GM12864 (cell line): Measurements from ENCODE around the gene MRPL21.

Source experiments
- DNase-seq: peaks from one replicate; pipeline ENCODE4 v3.0.0-alpha.2; 2011; ENCODE audit warnings: low read depth
- H3K4me3 ChIP-seq: 2 replicates; pipeline ENCODE4 v1.5.1; 2011; ENCODE audit warnings: mild to moderate bottlenecking, low read depth, low read length, control low read depth
- TF ChIP-seq, protein P1 (sequence below): IDR thresholded peaks from 2 replicates; pipeline ENCODE4 v1.5.1; 2011; ENCODE audit warnings: low read depth, mild to moderate bottlenecking, moderate library complexity, low read length, control low read depth, inconsistent platforms; ENCODE audit errors: missing control alignments

Gene MRPL21

DNA sequence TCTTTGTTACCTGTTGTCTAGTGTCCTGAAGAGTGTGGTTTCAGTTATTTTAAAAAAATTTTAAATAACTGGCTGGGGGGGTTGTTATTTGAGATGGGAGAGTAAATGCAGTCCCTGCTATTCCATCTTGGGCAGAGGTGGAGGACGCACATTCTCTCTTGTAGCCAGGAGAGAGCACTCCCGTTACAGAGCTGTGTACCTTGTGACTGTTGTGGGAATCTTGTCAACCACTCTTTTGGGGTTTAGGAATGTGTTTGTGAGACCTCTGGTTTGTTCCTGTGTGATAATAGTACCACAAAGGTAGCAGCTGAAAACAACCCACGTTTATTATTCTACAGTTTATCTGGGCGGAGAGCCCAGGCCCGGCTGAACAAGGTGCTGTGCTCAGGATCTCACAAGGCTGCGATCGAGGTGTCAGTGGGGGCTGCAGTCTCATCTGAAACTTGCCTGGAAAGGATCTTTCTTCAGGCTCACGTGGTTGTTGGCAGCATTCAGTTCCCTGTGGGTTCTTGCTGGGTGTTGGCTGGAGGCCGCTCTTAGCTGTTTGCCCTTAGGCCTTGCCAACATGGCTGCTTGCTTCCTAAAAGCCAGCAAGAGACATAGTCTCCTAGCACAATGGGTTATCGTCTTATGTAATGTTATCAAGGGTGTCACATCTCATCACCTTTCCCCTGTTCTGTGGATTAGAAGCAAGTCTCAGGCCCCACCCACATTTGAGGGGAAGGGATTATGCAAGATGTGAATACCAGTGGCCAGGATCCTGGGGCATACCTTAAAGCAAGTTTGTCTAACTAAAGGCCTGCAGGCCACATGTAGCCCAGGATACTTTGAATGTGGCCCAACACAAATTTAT, 20.7 kb upstream of the MRPL21 start:
- DNase-seq = no peak
- TF ChIP-seq, protein P1, sequence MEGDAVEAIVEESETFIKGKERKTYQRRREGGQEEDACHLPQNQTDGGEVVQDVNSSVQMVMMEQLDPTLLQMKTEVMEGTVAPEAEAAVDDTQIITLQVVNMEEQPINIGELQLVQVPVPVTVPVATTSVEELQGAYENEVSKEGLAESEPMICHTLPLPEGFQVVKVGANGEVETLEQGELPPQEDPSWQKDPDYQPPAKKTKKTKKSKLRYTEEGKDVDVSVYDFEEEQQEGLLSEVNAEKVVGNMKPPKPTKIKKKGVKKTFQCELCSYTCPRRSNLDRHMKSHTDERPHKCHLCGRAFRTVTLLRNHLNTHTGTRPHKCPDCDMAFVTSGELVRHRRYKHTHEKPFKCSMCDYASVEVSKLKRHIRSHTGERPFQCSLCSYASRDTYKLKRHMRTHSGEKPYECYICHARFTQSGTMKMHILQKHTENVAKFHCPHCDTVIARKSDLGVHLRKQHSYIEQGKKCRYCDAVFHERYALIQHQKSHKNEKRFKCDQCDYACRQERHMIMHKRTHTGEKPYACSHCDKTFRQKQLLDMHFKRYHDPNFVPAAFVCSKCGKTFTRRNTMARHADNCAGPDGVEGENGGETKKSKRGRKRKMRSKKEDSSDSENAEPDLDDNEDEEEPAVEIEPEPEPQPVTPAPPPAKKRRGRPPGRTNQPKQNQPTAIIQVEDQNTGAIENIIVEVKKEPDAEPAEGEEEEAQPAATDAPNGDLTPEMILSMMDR = no peak
- H3K4me3 ChIP-seq = no peak overlapping the region

DNA sequence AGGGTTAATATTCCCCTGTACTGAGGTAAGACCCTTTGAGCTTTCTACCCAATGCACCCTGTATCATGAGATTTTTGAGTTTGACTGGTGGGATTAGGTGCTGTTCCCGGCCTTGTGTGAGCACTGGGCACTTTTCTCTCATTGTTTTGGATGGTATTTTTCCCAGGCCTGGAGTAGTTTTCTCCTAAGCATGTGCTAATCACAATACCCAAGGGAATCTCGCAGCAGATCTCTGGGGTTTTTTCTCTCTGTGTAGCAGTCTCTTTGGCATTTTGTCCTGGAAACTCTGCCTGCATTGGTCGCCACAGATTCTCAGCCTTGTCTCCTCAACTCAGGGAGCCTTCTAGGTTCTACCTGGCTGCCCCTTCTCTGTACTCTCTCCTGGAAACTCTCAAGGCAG, 20.0 kb upstream of the MRPL21 start:
- TF ChIP-seq, protein P1 = no peak
- DNase-seq = no peak
- no peak overlapping the region for H3K4me3 ChIP-seq

GRCh38 chr11:68916439-68916838, 12.8 kb upstream of the MRPL21 start:
- no peak for DNase-seq
- no peak overlapping the region for H3K4me3 ChIP-seq
- TF ChIP-seq, protein P1 = no peak

- no peak overlapping the region for H3K4me3 ChIP-seq
- TF ChIP-seq, protein P1 = no peak
- DNase-seq = no peak
These were observed 11.1 kb upstream of the MRPL21 start for GRCh38 chr11:68914761-68915160.

GRCh38 chr11:68913188-68913587, 9.6 kb upstream of the MRPL21 start:
- no peak for DNase-seq
- TF ChIP-seq, protein P1 = no peak
- no peak overlapping the region for H3K4me3 ChIP-seq

DNA sequence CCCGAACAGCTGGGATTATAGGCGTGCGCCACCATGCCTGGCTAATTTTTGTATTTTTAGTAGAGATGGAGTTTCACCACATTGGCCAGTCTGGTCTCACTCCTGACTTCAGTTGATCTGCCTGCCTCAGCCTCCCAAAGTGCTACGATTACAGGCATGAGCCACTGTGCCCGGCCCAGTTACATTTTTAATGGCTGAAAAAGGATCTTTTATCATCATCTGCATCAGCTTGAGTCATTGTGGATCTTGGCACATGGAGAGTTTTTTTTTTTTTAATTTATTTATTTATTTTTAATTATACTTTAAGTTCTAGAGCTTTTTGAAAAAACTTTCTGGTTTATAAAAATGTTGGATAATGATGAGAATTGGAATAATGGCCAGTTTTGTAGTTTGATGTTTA, 8.6 kb upstream of the MRPL21 start:
- no peak for DNase-seq
- TF ChIP-seq, protein P1 = no peak
- H3K4me3 ChIP-seq = no peak overlapping the region

GRCh38 chr11:68911731-68912130, 8.1 kb upstream of the MRPL21 start:
- no peak for DNase-seq
- H3K4me3 ChIP-seq = no peak overlapping the region
- TF ChIP-seq, protein P1 = no peak
